Cardiac muscle cell (in vitro differentiated cells and primary cell): ENCODE measurements around the gene TBC1D8. TPM values are rescaled to one million over a fixed set of nuclear protein-coding genes. Genes with fewer than 3 reads are reported as not detected.
A peak's percentile ranks its signal among the peaks of the same experiment; 100 is the strongest.

Experiments
- DNase-seq, 2 donors: peaks; one replicate each; pipeline versions ENCODE4 v3.0.0 to v3.0.0-alpha.2; 2010 to 2017; ENCODE audit warnings: low read depth in 1 of 2, low spot score in 1 of 2
- H3K27ac ChIP-seq: fragments of 200-600 bp; sonication (generic); 2 replicates; pipeline ENCODE4 v1.5.1; 2016
- H3K27me3 ChIP-seq: fragments of 200-600 bp; sonication (generic); 2 replicates; pipeline ENCODE4 v1.6.0; 2016; ENCODE audit warnings: control low read depth
- H3K36me3 ChIP-seq: fragments of 200-600 bp; sonication (generic); 2 replicates; pipeline ENCODE4 v1.5.1; 2016; ENCODE audit warnings: control low read depth
- H3K4me1 ChIP-seq: fragments of 200-600 bp; sonication (generic); 2 replicates; pipeline ENCODE4 v1.8.1; 2017; ENCODE audit warnings: low read depth, mild to moderate bottlenecking, mixed run types
- H3K4me3 ChIP-seq: fragments of 200-600 bp; sonication (generic); 2 replicates; pipeline ENCODE4 v1.5.1; 2016; ENCODE audit warnings: mild to moderate bottlenecking
- H3K9me3 ChIP-seq: fragments of 200-600 bp; sonication (generic); 2 replicates; pipeline ENCODE4 v1.5.1; 2017; ENCODE audit warnings: low read depth, mild to moderate bottlenecking, control low read depth
- polyA plus RNA-seq: library from polyadenylated mRNA; unstranded; fragments of >200 nt; fragmentation: Nextera tagmentation; extraction: Ambion mirVana; gene quantifications from 2 replicates; pipeline ENCODE4 v1.2.1, GENCODE V29; 2016
- total RNA-seq: library from RNA; depleted of rRNA; stranded (reverse); fragments of >200 nt; gene quantifications from 2 replicates; pipeline ENCODE4 v1.2.3, GENCODE V29; 2016
- TF ChIP-seq, protein P1 (sequence below): IDR thresholded peaks from 2 replicates; pipeline ENCODE4 v1.5.1; 2012; ENCODE audit warnings: low read depth, mild to moderate bottlenecking, low read length

The TBC1D8 gene
- total and polyA plus RNA-seq, 2 experiments from 2014 or later = 15.2 to 23.2 TPM

DNA sequence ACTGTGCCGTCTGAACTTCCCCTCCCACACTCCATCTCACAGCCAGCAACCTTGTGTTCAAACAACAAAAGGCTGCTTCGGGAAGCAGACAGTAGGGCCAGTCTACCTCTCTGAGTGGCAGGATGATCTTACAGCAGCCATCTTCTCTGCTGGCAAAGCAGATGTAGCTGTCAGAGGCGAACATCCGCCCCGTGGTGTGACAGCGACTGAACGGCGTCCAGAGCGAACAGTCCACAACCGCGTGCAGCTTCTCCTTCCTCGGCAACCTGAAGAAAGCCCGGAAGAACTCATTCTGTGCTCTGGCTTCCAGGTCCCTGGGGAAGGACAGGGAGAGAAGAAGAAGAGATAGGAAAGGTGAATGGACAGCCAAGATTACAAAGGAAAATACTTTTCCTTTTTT, 111.1 kb downstream of the TBC1D8 start:
- TF ChIP-seq, protein P1, sequence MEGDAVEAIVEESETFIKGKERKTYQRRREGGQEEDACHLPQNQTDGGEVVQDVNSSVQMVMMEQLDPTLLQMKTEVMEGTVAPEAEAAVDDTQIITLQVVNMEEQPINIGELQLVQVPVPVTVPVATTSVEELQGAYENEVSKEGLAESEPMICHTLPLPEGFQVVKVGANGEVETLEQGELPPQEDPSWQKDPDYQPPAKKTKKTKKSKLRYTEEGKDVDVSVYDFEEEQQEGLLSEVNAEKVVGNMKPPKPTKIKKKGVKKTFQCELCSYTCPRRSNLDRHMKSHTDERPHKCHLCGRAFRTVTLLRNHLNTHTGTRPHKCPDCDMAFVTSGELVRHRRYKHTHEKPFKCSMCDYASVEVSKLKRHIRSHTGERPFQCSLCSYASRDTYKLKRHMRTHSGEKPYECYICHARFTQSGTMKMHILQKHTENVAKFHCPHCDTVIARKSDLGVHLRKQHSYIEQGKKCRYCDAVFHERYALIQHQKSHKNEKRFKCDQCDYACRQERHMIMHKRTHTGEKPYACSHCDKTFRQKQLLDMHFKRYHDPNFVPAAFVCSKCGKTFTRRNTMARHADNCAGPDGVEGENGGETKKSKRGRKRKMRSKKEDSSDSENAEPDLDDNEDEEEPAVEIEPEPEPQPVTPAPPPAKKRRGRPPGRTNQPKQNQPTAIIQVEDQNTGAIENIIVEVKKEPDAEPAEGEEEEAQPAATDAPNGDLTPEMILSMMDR = no peak
- Histone ChIP-seq H3K9me3 (no peaks in the 10 kb centered on the region), H3K27me3 (no peaks in the 10 kb centered on the region), H3K27ac (no peak overlapping the region), H3K4me3 (no peak overlapping the region), H3K36me3 (peaks cover 4% of the 10 kb centered on the region), H3K4me1 (peaks cover 2% of the 10 kb centered on the region)
- no peak for DNase-seq

DNA sequence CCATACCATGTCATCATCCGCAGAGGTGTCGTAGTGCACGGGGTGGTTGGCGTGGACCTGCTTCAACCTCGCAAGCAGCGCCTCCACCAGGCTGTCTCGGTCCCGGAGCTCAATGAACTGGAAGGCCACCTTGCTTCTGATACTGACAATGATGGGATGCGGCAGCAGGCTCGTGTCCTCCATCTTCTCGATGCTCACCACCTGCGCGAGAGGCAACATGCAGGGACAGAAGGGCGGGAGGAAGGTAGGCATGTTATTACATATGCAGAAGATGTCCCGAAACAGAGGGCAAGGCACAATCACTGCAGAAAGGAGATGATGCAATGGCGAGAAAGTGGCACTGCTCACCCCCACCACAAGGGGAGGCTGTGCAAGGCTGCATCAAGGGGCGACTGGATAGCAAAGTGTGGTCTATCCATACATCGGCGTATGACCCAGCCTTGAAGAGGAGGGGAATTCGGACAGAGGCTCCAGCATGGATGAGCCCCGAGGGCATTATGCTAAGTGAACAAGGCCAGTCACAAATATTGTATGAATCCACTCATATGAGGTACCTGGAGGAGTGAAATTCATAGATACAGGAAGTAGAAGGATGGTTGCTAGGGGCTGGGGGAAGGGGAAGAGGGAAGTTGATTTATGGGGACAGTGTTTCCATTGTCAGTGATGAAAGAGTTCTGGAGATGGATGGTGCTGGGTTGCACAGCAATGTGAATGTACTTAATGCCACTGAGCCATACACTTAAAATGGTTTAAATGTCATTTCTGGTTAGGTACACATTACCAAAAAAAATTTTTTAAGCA, 112.5 kb downstream of the TBC1D8 start:
- Histone ChIP-seq H3K4me3 (no peak overlapping the region), H3K9me3 (no peaks in the 10 kb centered on the region), H3K4me1 (peaks cover 2% of the 10 kb centered on the region), H3K27me3 (no peaks in the 10 kb centered on the region), H3K27ac (no peak overlapping the region), H3K36me3 (peaks cover 9% of the 10 kb centered on the region)
- peak in 1 of 2 donors; percentile 10 for DNase-seq
- TF ChIP-seq, protein P1 = peak; percentile 41

DNA sequence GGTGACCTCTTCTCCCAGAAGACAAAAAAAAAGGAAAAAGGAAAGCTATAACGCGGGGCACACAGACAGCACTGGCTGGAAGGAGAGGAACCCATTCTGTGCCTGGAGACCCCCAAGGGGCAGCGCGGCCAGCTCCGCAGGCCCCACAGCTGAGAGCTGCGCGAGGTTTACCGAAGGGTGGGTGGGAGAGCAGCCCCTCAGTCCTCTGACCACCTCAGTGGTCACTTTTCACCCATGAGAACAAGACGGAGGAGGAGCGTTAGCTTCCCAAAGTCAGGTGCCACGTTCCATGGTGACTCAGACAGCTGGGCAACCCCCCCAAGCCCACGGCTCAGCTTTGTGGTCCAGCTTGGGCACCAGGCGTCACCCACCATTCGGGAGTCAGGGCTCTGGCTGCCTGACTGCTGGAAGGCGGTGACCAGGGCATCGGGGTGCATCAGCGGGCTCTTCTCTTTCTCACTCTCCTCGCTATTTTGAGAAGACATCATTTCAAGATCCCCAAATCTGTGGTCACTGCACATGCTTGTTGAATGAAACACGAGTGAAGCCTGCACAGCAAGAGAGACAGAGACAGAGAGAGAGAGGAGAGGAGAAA, 113.9 kb downstream of the TBC1D8 start:
- no peak for DNase-seq
- Histone ChIP-seq H3K27ac (no peak overlapping the region), H3K9me3 (no peaks in the 10 kb centered on the region), H3K36me3 (peaks cover 9% of the 10 kb centered on the region), H3K4me3 (no peak overlapping the region), H3K27me3 (no peaks in the 10 kb centered on the region), H3K4me1 (no peaks in the 10 kb centered on the region)
- TF ChIP-seq, protein P1 = no peak

DNA sequence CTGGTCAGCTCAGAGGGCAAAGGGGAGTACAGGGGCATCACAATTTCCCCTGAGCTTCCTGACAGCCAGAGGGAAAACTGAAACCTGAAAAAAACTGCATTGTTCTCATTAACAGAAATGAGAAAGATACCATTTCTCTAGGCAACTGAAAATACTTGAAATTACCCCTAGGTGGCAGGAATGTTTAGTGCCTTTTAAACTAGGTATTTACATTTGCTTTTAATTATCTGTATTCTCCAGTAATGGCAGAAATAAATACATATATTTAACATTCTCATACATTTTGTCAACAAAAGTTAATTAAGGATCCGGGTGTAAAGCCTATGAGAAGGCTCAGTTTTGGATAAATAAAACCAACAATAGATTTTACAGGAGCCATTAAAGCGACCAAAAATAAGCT, 114.6 kb downstream of the TBC1D8 start:
- no peaks in the 10 kb centered on the region for H3K9me3 ChIP-seq
- peak in 1 of 2 donors; percentile 54 for DNase-seq
- H3K27me3 ChIP-seq = no peaks in the 10 kb centered on the region
- peaks cover 9% of the 10 kb centered on the region for H3K36me3 ChIP-seq
- H3K4me1 ChIP-seq = no peaks in the 10 kb centered on the region
- TF ChIP-seq, protein P1 = peak; percentile 54
- no peak overlapping the region for H3K27ac ChIP-seq
- no peak overlapping the region for H3K4me3 ChIP-seq

DNA sequence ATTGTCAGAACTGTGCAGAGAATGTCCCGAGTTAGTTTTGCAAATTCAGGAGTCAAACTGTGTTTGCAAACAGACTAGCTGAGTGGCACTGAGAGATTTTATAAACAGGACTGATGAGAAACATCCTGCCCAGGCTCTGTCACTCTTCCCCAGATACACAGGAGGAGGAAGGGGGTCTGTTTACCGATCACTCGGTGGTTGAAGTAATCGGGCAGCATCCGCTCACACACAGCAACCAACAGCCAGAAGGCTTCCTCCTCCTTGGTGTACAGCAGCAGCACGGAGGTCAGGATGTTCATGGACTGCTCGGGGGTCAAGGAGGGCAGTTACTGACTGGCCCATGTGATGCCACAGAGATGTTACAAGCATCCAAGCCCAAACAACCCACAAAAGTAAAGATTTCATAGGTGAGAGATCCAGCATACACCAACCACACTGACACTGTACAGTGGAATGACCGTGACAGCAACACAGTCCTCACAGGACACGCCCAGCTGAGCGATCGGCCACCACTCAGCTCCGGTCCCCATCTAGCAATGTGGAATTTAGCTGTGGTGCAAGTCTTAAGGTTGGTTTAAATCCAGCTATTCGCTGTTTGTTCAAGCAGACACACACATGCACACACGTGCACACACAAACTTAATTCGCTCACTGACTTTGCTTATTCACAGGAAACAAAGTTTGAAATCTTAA, 119.0 kb downstream of the TBC1D8 start:
- Histone ChIP-seq H3K9me3 (no peaks in the 10 kb centered on the region), H3K4me1 (no peaks in the 10 kb centered on the region), H3K4me3 (no peak overlapping the region), H3K27me3 (no peaks in the 10 kb centered on the region), H3K36me3 (peaks cover 5% of the 10 kb centered on the region), H3K27ac (no peak overlapping the region)
- TF ChIP-seq, protein P1 = no peak
- no peak for DNase-seq
